WI38 (cell line): ENCODE data around the gene ZNF410.
A peak's percentile ranks its signal among the peaks of the same experiment; 100 is the strongest.
"Not testable (repeated sequence)": the region's sequence is repeated elsewhere in the genome, so short reads cannot be mapped to it uniquely, and the experiment has no call there.

Experiments used
- H3K4me3 ChIP-seq: 2 replicates; pipeline ENCODE4 v1.5.1; 2011; ENCODE audit warnings: low read depth, mild to moderate bottlenecking, control low read depth, low read length
- CTCF ChIP-seq: IDR thresholded peaks from 2 replicates; pipeline ENCODE4 v1.5.1; 2012; ENCODE audit warnings: low read depth, mild to moderate bottlenecking, control low read depth, low read length

The ZNF410 gene

DNA sequence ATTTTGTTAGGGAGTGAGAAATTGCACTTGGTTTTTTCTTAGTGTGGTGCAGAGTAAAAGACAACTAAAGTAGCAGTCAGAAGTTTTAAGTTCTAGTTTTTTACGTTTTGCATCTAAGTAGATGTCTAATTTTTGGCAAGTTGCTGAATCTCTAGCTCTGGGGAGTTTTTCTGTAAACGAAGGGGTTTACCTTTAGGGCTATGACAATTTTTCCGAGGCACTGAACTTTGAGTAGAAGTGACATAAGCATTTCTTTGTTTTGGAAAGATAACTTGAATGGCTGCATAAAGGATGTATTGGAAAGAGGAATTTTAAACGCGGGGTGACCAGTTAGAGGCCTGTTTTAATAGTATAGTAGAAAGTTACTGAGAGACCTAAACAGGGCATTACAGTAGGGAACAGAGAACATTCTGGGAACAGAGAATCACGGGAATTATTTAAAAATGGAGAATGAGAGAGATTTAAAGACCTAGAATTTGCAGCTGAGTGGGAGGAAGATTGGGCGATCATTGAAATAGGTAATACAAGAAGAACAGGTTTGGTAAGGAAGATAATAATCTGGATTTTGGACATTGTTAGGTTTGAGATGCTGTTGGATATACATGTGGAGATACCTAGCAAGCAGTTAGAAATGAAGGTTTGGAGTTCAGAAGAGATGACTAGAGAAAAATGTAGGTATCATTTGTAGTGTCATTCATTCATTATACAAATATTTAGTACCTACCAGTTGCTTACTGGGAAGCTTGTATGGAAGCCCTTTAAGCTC lies 1.2 kb downstream of the ZNF410 start:
- no peak for TF ChIP-seq CTCF
- peak overlapping the region; percentile 89 for H3K4me3 ChIP-seq

- TF ChIP-seq CTCF: no peak
- peak overlapping the region; percentile 89 for H3K4me3 ChIP-seq
Measured at GRCh38 chr14:73888460-73888725, 1.7 kb downstream of the ZNF410 start.

DNA sequence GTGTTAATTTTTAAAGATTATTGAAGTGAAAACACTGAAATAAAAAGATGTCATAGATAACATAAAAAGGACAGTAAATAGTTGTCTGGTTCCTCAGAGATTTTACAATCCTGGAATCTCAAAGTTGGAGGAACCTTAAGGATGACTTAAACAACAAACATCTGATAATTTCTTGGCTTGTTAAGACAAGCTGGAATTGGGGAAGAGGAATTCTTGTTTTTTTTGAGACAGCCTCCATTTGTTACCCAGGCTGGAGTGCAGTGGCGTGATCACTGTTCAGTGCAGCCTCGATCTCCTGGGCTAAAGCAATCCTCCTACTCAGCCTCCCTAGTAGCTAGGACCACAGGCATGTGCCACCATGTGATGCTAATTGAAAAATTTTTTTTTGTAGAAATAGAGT lies 2.3 kb downstream of the ZNF410 start:
- H3K4me3 ChIP-seq: no peak overlapping the region
- no peak for TF ChIP-seq CTCF

DNA sequence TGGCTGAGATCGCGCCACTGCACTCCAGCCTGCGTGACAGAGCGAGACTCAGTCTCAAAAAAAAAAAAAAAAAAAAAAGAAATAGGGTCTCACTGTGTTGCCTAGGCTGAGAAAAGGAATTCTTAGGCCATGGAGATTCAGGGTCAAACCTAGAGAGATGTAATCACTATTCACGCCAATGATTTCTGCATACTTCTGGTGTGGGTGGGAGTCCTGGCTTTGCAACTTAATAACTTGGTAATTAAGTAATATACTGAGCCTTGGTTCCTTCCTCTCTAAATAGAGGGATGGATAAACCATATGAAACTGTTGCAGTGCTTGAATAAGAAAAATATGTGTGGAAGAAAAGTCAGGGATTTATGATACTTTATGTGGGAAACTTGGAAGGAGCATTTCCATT lies 2.7 kb downstream of the ZNF410 start:
- TF ChIP-seq CTCF: no peak
- H3K4me3 ChIP-seq: no peak overlapping the region

DNA sequence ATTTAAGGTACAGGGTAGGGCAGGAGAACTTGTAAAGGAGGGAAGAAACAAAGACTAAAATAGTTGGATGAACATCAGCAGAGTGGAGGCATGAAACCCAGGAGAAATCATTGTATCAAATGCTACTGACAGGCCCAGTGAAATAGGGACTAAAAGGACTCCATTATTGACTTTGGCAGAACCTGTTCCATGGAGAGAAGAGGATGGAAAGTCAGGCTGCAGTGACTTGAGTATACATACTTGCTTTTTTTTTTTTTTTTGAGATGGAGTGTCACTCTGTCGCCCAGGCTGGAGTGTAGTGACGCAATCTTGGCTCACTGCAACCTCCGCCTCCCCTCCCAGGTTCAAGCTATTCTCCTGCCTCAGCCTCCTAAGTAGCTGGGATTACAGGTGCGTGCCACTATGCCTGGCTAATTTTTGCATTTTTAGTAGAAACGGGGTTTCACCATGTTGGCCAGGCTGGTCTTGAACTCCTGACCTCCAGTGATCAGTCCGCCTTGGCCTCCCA lies 7.6 kb downstream of the ZNF410 start:
- H3K4me3 ChIP-seq: not testable (repeated sequence)

- no peak for TF ChIP-seq CTCF
- H3K4me3 ChIP-seq: no peak overlapping the region
Measured at GRCh38 chr14:73895939-73896338, 9.3 kb downstream of the ZNF410 start.

DNA sequence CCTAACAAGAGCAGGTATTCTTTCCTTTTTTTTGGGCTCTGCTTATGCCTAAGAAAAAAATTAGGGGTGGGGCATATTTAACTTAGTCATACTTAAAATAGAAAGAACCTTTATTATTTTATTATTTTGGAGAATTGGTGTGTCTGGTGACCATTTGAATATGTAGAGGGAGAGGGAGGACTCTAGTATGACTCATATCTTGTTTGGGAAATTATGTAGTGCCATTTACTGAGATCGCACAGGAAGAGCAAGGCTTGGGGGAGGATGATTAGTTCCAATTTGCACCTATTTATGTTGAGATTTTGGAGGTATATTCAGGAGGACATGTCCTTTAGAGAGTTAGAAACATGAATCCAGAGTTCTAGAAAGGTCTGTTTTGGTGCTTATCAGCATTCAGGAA lies 9.9 kb downstream of the ZNF410 start:
- TF ChIP-seq CTCF: no peak
- no peak overlapping the region for H3K4me3 ChIP-seq

- H3K4me3 ChIP-seq: no peak overlapping the region
- TF ChIP-seq CTCF: no peak
Measured at GRCh38 chr14:73903028-73903427, 16.4 kb downstream of the ZNF410 start.
